Hematopoietic multipotent progenitor cell treated with erythropoietin and hydrocortisone succinate and interleukin-3 and kit ligand, for 17 days (in vitro differentiated cells): Measurements from ENCODE around the gene PTPRJ.
"Not testable (repeated sequence)": the region's sequence is repeated elsewhere in the genome, so short reads cannot be mapped to it uniquely, and the experiment has no call there.

Experiments
- DNase-seq: peaks from one replicate; pipeline ENCODE4 v3.0.0-alpha.2; 2015; ENCODE audit warnings: low spot score

PTPRJ gene

GRCh38 chr11:47980088-47980906 lies at the start of gene PTPRJ:
PTPRJ (plus strand) TSS chr11:47980559; CDS start chr11:47980913, 354 bp downstream.
- DNase-seq: no peak

- DNase-seq: no peak
Observed at GRCh38 chr11:47932544-47932943, 47.8 kb upstream of the PTPRJ start.

- DNase-seq: not testable (repeated sequence)
Observed at GRCh38 chr11:47933797-47934196, 46.6 kb upstream of the PTPRJ start.

DNA sequence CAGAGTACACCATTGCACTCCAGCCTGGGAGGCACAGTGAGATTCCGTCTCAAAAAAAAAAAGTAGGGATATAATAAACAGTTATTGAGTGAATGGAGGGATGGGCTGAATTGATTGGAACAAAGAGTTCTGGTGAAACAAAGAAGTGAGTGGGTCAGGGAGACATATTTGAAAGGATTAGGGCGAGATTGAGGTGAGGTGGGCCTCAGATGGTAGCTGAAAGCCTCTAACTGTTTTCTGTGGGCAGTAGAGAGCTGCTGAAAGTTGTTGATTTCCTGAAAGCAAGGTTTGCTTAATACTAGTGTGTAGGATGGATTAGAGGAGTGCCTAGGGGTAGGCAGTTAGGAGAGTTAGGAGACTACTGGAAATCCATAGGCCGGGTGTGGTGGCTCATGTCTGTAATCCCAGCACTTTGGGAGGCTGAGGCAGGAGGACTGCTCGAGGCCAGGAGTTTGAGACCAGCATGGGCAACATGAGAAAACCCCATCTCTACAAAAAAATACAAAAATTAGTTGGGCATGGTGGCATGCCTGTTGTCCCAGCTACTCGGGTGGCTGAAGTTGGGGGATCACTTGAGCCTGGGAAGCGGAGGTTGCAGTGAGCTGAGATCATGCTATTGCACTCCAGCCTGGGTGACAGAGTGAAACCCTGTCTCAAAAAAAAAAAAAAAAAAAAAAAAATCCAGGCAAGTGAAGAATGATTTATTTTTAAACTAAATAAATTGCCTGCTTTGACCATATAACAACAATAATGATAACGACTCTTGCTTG lies 41.4 kb upstream of the PTPRJ start:
- DNase-seq: no peak

- no peak for DNase-seq
Observed at GRCh38 chr11:47940904-47941649, 39.3 kb upstream of the PTPRJ start.

- no peak for DNase-seq
Observed at GRCh38 chr11:47941907-47942558, 38.3 kb upstream of the PTPRJ start.

GRCh38 chr11:47943721-47944586 lies 36.4 kb upstream of the PTPRJ start:
- DNase-seq: no peak

DNA sequence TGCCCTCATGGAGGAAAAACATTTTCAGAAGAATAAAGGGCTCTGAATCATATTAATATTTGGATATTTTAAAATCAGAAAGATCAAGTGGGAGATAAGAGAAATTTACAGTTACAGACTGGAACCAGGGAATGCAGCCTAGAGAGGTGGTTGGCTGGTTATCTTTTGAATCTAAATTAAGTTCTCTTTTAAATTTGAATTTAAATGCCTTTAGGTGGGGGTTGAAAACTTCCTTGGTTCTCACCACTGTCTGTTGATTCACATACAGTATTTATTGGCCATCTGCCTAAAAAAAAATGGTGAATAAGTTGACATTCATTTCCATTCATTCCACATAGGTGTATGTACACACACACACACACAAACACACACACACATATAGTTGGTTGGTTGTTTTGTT lies 35.7 kb upstream of the PTPRJ start:
- DNase-seq: no peak

- DNase-seq: peak; percentile 85
Observed at GRCh38 chr11:47946682-47947559, 33.4 kb upstream of the PTPRJ start.

- peak; percentile 22 for DNase-seq
Observed at GRCh38 chr11:47948137-47948536, 32.2 kb upstream of the PTPRJ start.

DNA sequence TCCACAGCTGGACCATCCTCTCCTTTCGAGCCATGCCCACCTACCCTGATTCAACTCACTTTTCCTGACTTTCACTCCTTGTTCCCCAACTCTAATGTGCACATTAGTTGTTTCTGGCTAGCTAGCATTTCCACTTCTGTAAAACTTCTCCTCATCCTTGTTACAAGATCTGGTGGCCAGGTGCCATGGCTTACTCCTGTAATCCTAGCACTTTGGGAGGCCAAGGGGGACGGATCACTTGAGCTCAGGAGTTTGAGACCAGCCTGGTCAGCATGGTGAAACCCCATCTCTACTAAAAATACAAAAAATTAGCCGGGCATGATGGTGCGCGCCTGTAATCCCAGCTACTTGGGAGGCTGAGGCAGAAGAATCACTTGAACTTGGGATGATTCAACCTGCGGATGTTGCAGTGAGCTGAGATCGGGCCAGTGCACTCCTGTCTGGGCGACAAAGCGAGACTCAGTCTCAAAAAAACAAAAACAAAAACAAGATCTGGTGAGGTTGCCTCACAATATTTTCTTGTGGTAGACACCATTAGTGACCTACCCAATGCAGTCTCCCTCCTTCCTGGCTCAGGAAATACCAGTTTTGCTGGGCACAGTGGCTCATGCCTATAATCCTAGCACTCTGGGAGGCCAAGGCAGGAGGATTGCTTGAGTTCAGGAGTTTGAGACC lies 31.2 kb upstream of the PTPRJ start:
- DNase-seq: not testable (repeated sequence)

- no peak for DNase-seq
Observed at GRCh38 chr11:47950396-47950795, 30.0 kb upstream of the PTPRJ start.

DNA sequence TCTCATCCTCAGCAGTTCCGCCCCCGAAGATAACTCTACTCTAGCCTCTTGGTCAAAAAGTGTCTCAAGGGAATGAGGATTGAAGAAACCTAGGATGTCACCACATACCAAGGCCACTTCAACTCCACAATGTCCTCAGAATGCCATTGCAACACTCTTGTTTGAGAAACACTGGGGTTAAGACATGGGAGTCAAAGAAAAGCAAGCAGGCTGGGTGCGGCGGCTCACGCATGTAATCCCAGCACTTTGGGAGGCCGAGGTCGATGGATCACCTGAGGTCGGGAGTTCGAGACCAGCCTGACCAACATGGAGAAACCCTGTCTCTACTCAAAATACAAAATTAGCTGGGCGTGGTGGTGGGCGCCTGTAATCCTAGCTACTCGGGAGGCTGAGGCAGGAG lies 28.9 kb upstream of the PTPRJ start:
- not testable (repeated sequence) for DNase-seq

DNA sequence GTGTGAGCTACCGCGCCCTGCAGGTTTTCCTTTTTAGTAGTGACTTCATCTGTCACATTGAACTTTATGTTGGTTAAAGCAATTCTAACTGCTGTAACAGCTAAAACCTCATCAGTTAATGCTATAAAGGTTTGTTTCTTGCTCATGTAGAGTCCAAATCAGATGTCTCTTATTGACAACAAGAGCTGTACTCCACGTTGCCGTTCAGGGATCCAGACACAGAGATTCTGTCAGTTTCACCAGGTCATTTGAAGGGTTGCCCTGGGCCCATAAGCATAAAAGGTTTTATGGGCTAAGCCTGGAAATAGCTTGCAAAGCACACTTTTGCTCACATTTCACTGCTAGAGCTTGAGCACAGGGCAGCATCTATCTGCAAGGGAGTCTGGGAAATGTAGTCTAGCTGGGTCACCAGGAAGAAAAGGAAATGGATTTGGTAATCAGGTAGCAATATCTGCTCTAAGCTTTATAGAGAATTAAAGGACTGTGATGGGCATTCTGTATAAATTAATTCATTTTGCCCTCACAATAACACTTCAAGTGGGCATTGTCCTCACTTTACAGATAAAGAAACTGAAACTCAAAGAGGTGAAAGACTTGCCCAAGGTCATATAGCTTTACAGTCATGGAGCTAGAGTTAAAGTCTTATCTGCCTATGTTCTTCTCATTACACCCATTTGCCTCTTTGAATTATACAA lies 25.2 kb upstream of the PTPRJ start:
- no peak for DNase-seq

DNA sequence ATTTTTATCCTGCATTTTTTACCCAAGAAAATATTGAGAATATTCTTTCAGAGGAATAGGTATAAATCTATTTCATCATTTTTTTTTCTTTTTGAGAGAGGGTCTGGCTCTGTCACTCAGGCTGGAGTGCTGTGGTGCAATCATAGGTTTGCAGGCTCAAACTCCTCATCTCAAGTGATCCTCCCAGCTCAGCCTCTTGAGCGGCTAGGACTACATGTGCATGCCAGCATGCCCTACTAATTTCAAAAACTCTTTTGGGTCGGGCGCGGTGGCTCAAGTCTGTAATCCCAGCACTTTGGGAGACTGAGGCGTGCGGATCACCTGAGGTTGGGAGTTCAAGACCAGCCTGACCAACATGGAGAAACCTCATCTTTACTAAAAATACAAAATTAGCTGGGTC lies 20.3 kb upstream of the PTPRJ start:
- DNase-seq: no peak

- DNase-seq: no peak
Observed at GRCh38 chr11:47961383-47961782, 19.0 kb upstream of the PTPRJ start.

DNA sequence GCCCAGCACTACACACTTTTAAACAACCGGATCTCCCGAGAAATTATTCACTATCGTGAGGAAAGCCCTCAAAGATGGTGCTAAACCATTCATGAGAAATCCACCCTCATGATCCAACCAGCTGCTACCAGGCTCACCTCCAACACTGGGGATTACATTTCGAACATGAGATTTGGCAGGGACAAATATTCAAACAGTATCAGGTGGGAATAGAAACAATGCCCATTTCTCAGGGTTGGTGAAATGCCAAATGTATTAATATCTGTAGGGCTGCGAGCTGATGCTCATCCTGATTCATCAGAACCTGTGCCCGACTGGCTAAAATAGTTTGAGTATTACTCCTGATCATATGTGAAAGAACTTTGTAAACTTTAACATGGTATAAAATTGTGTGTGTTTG lies 15.8 kb upstream of the PTPRJ start:
- no peak for DNase-seq

DNA sequence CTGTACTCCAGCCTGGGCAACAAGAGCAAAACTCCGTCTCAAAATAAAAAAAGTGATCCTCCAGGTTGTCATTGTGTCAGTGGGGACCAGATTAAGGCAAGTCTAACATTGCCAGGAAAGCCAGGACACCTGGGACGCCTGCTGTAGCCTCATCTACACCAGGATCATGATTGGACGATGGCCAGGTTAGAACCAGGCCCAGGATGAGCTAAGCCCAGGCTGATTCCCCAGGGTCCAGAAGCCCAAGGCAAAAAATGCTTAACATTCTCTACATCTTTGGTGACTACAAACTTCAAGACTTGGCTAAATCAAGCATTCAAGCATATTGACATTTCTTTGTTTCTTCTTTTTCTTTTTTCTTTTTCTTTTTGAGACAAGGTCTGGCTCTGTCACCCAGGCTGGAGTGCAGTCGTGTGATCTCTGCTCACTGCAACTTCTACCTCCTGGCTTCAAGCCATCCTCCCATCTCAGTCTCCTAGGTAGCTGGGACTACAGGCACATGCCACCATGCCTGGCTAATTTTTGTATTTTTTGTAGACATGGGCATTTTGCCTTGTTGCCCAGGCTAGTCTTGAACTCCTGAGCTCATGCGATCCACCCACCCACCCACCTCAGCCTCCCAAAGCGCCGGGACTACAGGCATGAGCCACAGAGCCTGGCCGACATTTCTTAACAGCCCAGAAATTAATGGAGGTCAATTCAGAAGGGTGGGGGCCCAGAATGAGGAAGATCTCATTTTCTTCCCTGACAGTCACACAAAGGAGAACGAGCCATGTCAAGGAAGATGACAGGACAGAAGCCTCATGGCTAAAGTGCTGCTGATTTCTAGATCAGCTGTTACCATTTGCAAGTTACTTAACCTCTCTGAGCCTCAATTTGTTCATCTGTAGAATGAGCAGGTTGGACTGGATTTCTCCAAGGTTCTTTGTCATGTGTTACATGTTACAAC lies 12.5 kb upstream of the PTPRJ start:
- no peak for DNase-seq
